HepG2 (cell line): ENCODE data around the gene MYLK. TPM values are rescaled to one million over a fixed set of nuclear protein-coding genes. Genes with fewer than 3 reads are reported as not detected.

Experiments
- CREB1 ChIP-seq, 2 experiments: fragments of 450-650 bp in 1 of 2; IDR thresholded peaks; 2 replicates each; pipeline ENCODE4 v1.6.1; 2016 to 2017; ENCODE audit warnings: control low read depth in 1 of 2, mild to moderate bottlenecking in 1 of 2, missing compliant biosample characterization in 1 of 2, missing genetic modification characterization in 1 of 2
- FOXK1 ChIP-seq: sonication (generic); formaldehyde crosslinking; IDR thresholded peaks from 2 replicates; pipeline ENCODE4 v1.4.0; 2020; ENCODE audit warnings: low read depth, missing genetic modification reagents, borderline replicate concordance
- GATA4 ChIP-seq: sonication (generic); IDR thresholded peaks from 2 replicates; pipeline ENCODE4 v1.6.1; 2016; ENCODE audit warnings: antibody characterized with exemption, low read depth, borderline replicate concordance
- GLI4 ChIP-seq: sonication (generic); formaldehyde crosslinking; IDR thresholded peaks from 2 replicates; pipeline ENCODE4 v1.5.1; 2020; ENCODE audit warnings: missing genetic modification reagents, mild to moderate bottlenecking, moderate library complexity, borderline replicate concordance
- NR2C2 ChIP-seq: sonication (generic); formaldehyde crosslinking; IDR thresholded peaks from 2 replicates; pipeline ENCODE4 v1.4.0; 2020; ENCODE audit warnings: missing genetic modification reagents, mild to moderate bottlenecking, moderate library complexity, borderline replicate concordance
- NR2F1 ChIP-seq, 2 experiments: fragments of 450-650 bp in 1 of 2; formaldehyde crosslinking in 1 of 2; IDR thresholded peaks; 2 replicates each; pipeline versions ENCODE4 v1.5.0 to v1.6.1; 2016 to 2020; ENCODE audit warnings: mild to moderate bottlenecking in 1 of 2, missing compliant biosample characterization in 1 of 2, missing genetic modification reagents in 1 of 2, moderate library complexity in 1 of 2
- NR2F6 ChIP-seq, 2 experiments: IDR thresholded peaks; 2 replicates each; pipeline ENCODE4 v1.6.1; 2016; ENCODE audit warnings: antibody characterized with exemption in 1 of 2, mild to moderate bottlenecking in 1 of 2
- PPARG ChIP-seq: conservative IDR thresholded peaks from 2 replicates; pipeline ENCODE4 v1.6.1; 2016; ENCODE audit warnings: missing biosample characterization, missing genetic modification reagents
- PRPF4 ChIP-seq: fragments of 200-400 bp; formaldehyde crosslinking; IDR thresholded peaks from 2 replicates; pipeline ENCODE4 v1.6.1; 2016; ENCODE audit warnings: low read length, low read depth; ENCODE audit not compliant: poor library complexity, severe bottlenecking
- RARA ChIP-seq: IDR thresholded peaks from 2 replicates; pipeline ENCODE4 v1.6.1; 2016; ENCODE audit warnings: missing genetic modification reagents, missing compliant biosample characterization
- RXRB ChIP-seq: IDR thresholded peaks from 2 replicates; pipeline ENCODE4 v1.6.1; 2016; ENCODE audit warnings: borderline replicate concordance, missing genetic modification reagents, missing compliant biosample characterization
- TCF12 ChIP-seq, 2 experiments: fragments of 450-650 bp in 1 of 2; sonication (generic) in 1 of 2; formaldehyde crosslinking in 1 of 2; IDR thresholded peaks; 2 replicates each; pipeline versions ENCODE4 v1.6.1 to v1.8.0; 2017 to 2022; ENCODE audit warnings: antibody characterized with exemption in 1 of 2, mild to moderate bottlenecking in 1 of 2, missing genetic modification reagents in 1 of 2, moderate library complexity in 1 of 2
- YEATS4 ChIP-seq: sonication (generic); formaldehyde crosslinking; IDR thresholded peaks from 2 replicates; pipeline ENCODE4 v1.4.0; 2020; ENCODE audit warnings: missing genetic modification reagents, borderline replicate concordance
- ZC3H4 ChIP-seq: sonication (generic); formaldehyde crosslinking; IDR thresholded peaks from 2 replicates; pipeline ENCODE4 v1.4.0; 2020; ENCODE audit warnings: missing genetic modification reagents, borderline replicate concordance
- ZFY ChIP-seq: sonication (generic); formaldehyde crosslinking; IDR thresholded peaks from 2 replicates; pipeline ENCODE4 v1.4.0; 2020; ENCODE audit warnings: missing genetic modification reagents
- ZNF331 ChIP-seq: sonication (generic); formaldehyde crosslinking; IDR thresholded peaks from 2 replicates; pipeline ENCODE4 v1.4.0; 2020; ENCODE audit warnings: missing genetic modification reagents
- ZNF605 ChIP-seq: sonication (generic); formaldehyde crosslinking; IDR thresholded peaks from 2 replicates; pipeline ENCODE4 v1.8.0; 2022; ENCODE audit warnings: mild to moderate bottlenecking, missing genetic modification reagents
- ZNF646 ChIP-seq: sonication (generic); formaldehyde crosslinking; IDR thresholded peaks from 2 replicates; pipeline ENCODE4 v1.9.0; 2021; ENCODE audit warnings: mild to moderate bottlenecking, missing genetic modification reagents
- polyA plus RNA-seq, 8 experiments: library from polyadenylated mRNA; depleted of rRNA in 3 of 8; stranded (reverse) in 7 of 8; unstranded in 1 of 8; fragments of >200 nt; fragmentation: Illumina TruSeq in 4 of 8; extraction: Trizol in 4 of 8; gene quantifications; 2 replicates each; pipeline versions ENCODE4 v1.2.1 to v1.2.3, GENCODE V29; 2011 to 2016; ENCODE audit warnings: low read depth in 4 of 8, missing spikeins in 1 of 8, mixed read lengths in 1 of 8; ENCODE audit not compliant: insufficient read depth in 1 of 8
- total RNA-seq, 5 experiments: library from RNA; depleted of rRNA; stranded (reverse); fragments of >200 nt; fragmentation: Illumina TruSeq; extraction: Trizol; gene quantifications; 2 replicates each; pipeline ENCODE4 v1.2.3, GENCODE V29; 2016; ENCODE audit warnings: low read depth in 1 of 5
- TF ChIP-seq, protein P1 (sequence below): sonication (generic); formaldehyde crosslinking; IDR thresholded peaks from 2 replicates; pipeline ENCODE4 v1.5.1; 2020; ENCODE audit warnings: missing genetic modification reagents, mild to moderate bottlenecking, borderline replicate concordance
- TF ChIP-seq, protein P2 (sequence below): sonication (generic); formaldehyde crosslinking; IDR thresholded peaks from 2 replicates; pipeline ENCODE4 v1.9.0; 2022; ENCODE audit warnings: missing genetic modification reagents, mild to moderate bottlenecking, borderline replicate concordance

The MYLK gene
- total and polyA plus RNA-seq, 2 of the 13 experiments (the other 11 are each of a cell fraction or from before 2014, with no cell fraction given), result 10.6 to 34.9 TPM

DNA sequence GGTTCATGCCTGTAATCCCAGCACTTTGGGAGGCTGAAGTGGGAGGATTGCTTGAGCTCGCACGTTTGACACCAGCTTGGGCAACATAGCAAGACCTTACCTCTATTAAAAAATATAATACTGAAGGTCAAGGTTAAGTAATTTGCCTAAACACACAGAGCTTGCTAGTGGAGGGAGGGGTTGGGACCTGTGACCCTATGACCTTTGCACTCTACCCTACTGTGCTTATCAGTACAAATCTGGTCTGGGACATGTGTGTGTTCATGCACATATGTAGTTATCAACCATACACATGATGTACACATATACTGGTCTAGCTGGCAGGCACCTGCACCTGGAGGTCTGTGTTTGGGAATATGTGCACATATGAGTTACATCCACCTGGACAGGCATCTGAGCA lies 181.4 kb downstream of the MYLK start (continued):
- TF ChIP-seq ZNF646 (CRISPR knock-in tag) (no peak), ZNF331 (CRISPR knock-in tag) (no peak), CREB1 (IDR thresholded peaks at IDR 0.05) (no peak), CREB1 (CRISPR knock-in tag; IDR thresholded peaks at IDR 0.05) (no peak), GLI4 (CRISPR knock-in tag) (no peak), GATA4 (no peak), NR2F6 (IDR thresholded peaks at IDR 0.05) (peak; percentile 82), NR2F6 (CRISPR knock-in tag; IDR thresholded peaks at IDR 0.05) (peak; percentile 57; the same call in 1 of the 2 replicates), FOXK1 (CRISPR knock-in tag) (no peak), NR2C2 (CRISPR knock-in tag) (peak; percentile 85), TCF12 (IDR thresholded peaks at IDR 0.05) (no peak), TCF12 (CRISPR knock-in tag; IDR thresholded peaks at IDR 0.05) (no peak), YEATS4 (CRISPR knock-in tag) (no peak), RARA (CRISPR knock-in tag) (peak; percentile 67), ZNF605 (no peak), PPARG (CRISPR knock-in tag) (peak; percentile 59), NR2F1 (CRISPR knock-in tag; IDR thresholded peaks at IDR 0.05) (peak in 1 of 2 experiments; percentile 54; a peak in 1 of 4 replicates), ZC3H4 (CRISPR knock-in tag) (no peak), ZFY (no peak), PRPF4 (no peak), RXRB (0 out of 2 replicates have a peak, but pooled peaks have one; percentile 16)
- TF ChIP-seq, protein P1, sequence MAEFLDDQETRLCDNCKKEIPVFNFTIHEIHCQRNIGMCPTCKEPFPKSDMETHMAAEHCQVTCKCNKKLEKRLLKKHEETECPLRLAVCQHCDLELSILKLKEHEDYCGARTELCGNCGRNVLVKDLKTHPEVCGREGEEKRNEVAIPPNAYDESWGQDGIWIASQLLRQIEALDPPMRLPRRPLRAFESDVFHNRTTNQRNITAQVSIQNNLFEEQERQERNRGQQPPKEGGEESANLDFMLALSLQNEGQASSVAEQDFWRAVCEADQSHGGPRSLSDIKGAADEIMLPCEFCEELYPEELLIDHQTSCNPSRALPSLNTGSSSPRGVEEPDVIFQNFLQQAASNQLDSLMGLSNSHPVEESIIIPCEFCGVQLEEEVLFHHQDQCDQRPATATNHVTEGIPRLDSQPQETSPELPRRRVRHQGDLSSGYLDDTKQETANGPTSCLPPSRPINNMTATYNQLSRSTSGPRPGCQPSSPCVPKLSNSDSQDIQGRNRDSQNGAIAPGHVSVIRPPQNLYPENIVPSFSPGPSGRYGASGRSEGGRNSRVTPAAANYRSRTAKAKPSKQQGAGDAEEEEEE, result no peak
- TF ChIP-seq, protein P2, sequence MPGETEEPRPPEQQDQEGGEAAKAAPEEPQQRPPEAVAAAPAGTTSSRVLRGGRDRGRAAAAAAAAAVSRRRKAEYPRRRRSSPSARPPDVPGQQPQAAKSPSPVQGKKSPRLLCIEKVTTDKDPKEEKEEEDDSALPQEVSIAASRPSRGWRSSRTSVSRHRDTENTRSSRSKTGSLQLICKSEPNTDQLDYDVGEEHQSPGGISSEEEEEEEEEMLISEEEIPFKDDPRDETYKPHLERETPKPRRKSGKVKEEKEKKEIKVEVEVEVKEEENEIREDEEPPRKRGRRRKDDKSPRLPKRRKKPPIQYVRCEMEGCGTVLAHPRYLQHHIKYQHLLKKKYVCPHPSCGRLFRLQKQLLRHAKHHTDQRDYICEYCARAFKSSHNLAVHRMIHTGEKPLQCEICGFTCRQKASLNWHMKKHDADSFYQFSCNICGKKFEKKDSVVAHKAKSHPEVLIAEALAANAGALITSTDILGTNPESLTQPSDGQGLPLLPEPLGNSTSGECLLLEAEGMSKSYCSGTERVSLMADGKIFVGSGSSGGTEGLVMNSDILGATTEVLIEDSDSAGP (CRISPR knock-in tag), result 0 out of 2 replicates have a peak, but pooled peaks have one; percentile 28
